D721Med (cell line): ENCODE measurements around the gene USP34.
A peak's percentile ranks its signal among the peaks of the same experiment; 100 is the strongest.

Experiments
- DNase-seq: peaks from one replicate; pipeline ENCODE4 v3.0.0; 2011; ENCODE audit warnings: low spot score; ENCODE audit not compliant: insufficient read length
- FAIRE-seq: peaks from 2 replicates; lab custom pipeline; 2011; peaks lifted over from hg19 to GRCh38; lab: Jason Lieb, UNC
- CTCF ChIP-seq: IDR thresholded peaks from 2 replicates; pipeline ENCODE4 v1.5.1; 2012; ENCODE audit warnings: mild to moderate bottlenecking, control low read depth; ENCODE audit not compliant: insufficient read depth; ENCODE audit errors: missing control alignments

Gene USP34

GRCh38 chr2:61283443-61284160 lies 187.3 kb downstream of the USP34 start:
- FAIRE-seq, result no peak
- DNase-seq, result no peak
- no peak for TF ChIP-seq CTCF

- FAIRE-seq, result no peak
- DNase-seq, result no peak
- no peak for TF ChIP-seq CTCF
Observed at GRCh38 chr2:61282104-61282590, 188.7 kb downstream of the USP34 start.

- no peak for FAIRE-seq
Observed at GRCh38 chr2:61281321-61281720, 189.6 kb downstream of the USP34 start.

GRCh38 chr2:61277756-61278155 lies 193.1 kb downstream of the USP34 start:
- DNase-seq (no peak), FAIRE-seq (no peak)
- TF ChIP-seq CTCF, result no peak

More at GRCh38 chr2:61281321-61281720, 189.6 kb downstream of the USP34 start:
- no peak for TF ChIP-seq CTCF
- no peak for DNase-seq

- peak; percentile 60 for FAIRE-seq
- DNase-seq, result no peak
- TF ChIP-seq CTCF, result no peak
Observed at GRCh38 chr2:61275575-61276184, 195.2 kb downstream of the USP34 start.

GRCh38 chr2:61272421-61273070 lies 198.3 kb downstream of the USP34 start:
- no peak for FAIRE-seq
- TF ChIP-seq CTCF, result no peak
- DNase-seq, result no peak
